ENCODE measurements around the gene OLIG3. TPM values are rescaled to one million over a fixed set of nuclear protein-coding genes. Genes with fewer than 3 reads are reported as not detected.
A peak's percentile ranks its signal among the peaks of the same experiment; 100 is the strongest.

Gene OLIG3
- total RNA-seq, 2 experiments from 2014 or later: not detected

DNA sequence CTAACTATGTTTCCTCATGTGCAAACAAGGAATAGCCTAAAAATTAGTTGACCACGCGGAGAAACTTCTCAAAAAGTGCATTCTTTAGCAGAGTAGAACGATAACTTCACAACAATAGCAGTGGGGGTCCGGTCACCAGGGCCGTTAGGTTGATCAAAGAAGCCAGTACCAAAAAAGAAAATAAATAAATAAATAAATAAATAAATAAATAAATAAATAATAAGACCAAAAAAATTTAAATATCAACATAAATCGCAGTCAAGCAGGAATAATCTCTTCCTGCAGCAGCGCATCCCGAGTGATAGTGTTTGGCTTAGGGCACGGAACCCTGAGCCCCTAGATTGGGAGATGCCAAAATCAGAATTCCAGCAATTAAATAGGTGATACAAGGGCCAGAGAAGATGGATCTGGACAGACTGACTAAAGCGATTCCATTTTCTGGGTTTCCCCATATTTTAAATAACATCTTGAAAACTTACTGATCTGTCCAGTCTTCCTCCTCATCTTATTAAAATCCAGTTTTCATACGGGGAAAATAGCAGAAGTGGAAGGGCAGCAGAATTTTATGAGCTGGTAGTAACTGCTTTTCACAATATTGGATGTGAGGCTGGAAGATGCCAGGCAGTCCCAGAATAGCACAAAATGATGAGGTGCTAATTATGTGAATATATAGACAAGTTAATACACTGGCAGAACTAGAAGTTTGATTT is 4.4 kb upstream of the OLIG3 start:
- POLR2A ChIA-PET: no interaction called here
- no peaks in the 10 kb centered on the region for H3K9me3 Mint-ChIP-seq

DNA sequence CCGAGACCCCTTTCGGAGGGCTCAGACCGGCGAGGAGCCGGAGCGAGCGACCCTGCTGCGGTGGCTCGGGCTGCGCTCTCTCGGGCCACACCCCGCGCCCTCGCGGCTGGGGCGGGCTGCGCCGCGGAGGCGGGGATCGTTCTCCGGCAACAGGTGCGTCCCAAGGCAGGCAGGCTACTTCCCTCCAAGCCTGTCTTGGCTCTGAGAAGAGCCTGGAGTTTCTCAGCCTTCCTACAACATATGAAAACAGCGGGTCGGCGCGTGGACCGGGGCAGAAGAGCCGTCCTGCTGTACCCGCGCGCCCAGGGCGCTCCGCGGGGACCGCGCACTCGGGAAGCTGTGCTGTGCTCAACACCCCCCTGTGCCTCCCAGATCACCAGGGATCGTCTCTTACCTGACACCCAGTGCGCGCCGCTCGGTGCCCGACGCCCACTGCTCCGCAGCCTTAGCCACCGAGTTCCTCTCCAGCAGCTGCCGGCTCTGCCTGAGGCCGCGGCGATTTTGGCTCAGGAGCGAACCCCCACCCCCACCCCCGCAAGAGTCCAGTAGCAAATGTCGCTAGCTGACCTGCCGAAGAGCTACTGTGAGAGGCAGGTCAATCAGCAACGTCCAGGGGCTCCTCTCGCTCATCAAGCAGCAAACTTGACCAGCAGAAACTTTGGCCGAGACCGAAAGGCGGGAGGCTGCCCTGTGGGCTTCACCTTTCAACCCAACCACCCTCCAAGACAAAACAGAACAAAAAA is 3.7 kb upstream of the OLIG3 start:
- DNase-seq (peak in 3 of 14 experiments; percentile 37 to 41 (median 41)), ATAC-seq (ENCODE audit: poor library complexity) (peak; percentile 50)
- Mint-ChIP-seq H3K4me1 (ENCODE audit: low read depth) (peaks cover 39% of the 10 kb centered on the region), H3K27ac (no peak overlapping the region), H3K9me3 (no peaks in the 10 kb centered on the region), H3K36me3 (ENCODE audit: low read depth) (no peaks in the 10 kb centered on the region), H3K27me3 (peaks cover 88% of the 10 kb centered on the region), H3K4me3 (no peak overlapping the region)
- H3K36me3 ChIP-seq (ENCODE audit: insufficient read depth, low read length): no peaks in the 10 kb centered on the region
- no peak overlapping the region for H3K27ac ChIP-seq (ENCODE audit: low read depth in 1 of 2, low read length in 2 of 2)
- intact Hi-C loops (cut with DNase I, micrococcal nuclease): loop anchor here in 1 of 2 experiments (10.0 kb wide), 1 partner anchor 87 kb away; no protein-coding TSS in a partner anchor
- POLR2A ChIA-PET: interaction anchor here (1.0 kb wide), 1 partner anchor 38 kb away, joined by 3 read pairs; no protein-coding TSS in a partner anchor
- peaks cover 59 to 80% of the 10 kb centered on the region in 2 experiments for H3K27me3 ChIP-seq (ENCODE audit: control insufficient read depth in 1 of 2, insufficient read depth in 2 of 2, low read length in 2 of 2)
- TF ChIP-seq, protein P1, sequence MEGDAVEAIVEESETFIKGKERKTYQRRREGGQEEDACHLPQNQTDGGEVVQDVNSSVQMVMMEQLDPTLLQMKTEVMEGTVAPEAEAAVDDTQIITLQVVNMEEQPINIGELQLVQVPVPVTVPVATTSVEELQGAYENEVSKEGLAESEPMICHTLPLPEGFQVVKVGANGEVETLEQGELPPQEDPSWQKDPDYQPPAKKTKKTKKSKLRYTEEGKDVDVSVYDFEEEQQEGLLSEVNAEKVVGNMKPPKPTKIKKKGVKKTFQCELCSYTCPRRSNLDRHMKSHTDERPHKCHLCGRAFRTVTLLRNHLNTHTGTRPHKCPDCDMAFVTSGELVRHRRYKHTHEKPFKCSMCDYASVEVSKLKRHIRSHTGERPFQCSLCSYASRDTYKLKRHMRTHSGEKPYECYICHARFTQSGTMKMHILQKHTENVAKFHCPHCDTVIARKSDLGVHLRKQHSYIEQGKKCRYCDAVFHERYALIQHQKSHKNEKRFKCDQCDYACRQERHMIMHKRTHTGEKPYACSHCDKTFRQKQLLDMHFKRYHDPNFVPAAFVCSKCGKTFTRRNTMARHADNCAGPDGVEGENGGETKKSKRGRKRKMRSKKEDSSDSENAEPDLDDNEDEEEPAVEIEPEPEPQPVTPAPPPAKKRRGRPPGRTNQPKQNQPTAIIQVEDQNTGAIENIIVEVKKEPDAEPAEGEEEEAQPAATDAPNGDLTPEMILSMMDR (IDR thresholded peaks at IDR 0.05): no peak
- peak overlapping the region; percentile 20 for H3K4me3 ChIP-seq (ENCODE audit: low read length)
- CTCF ChIA-PET: no interaction called here
- H3K4me1 ChIP-seq (ENCODE audit: insufficient read depth, low read length): peaks cover 55% of the 10 kb centered on the region
- H3K9me3 ChIP-seq (ENCODE audit: control insufficient read depth in 1 of 2, insufficient read depth in 1 of 2, low read length in 2 of 2): peaks cover 0 to 51% of the 10 kb centered on the region in 2 experiments

More for the DNA sequence above, 4.4 kb upstream of the OLIG3 start:
- Histone ChIP-seq H3K36me3 (ENCODE audit: insufficient read depth, low read length) (no peaks in the 10 kb centered on the region), H3K4me3 (ENCODE audit: low read length) (no peak overlapping the region), H3K27me3 (ENCODE audit: control insufficient read depth in 1 of 2, insufficient read depth in 2 of 2, low read length in 2 of 2) (peaks cover 54 to 80% of the 10 kb centered on the region in 2 experiments), H3K27ac (ENCODE audit: low read depth in 1 of 2, low read length in 2 of 2) (no peak overlapping the region), H3K9me3 (ENCODE audit: control insufficient read depth in 1 of 2, insufficient read depth in 1 of 2, low read length in 2 of 2) (peaks cover 0 to 44% of the 10 kb centered on the region in 2 experiments), H3K4me1 (ENCODE audit: insufficient read depth, low read length) (peaks cover 47% of the 10 kb centered on the region)
- Mint-ChIP-seq H3K4me3 (no peak overlapping the region), H3K27ac (no peak overlapping the region), H3K36me3 (ENCODE audit: low read depth) (no peaks in the 10 kb centered on the region), H3K27me3 (peaks cover 88% of the 10 kb centered on the region), H3K4me1 (ENCODE audit: low read depth) (peaks cover 36% of the 10 kb centered on the region)
- no peak for ATAC-seq (ENCODE audit: poor library complexity)
- no peak for DNase-seq
- intact Hi-C loops (cut with DNase I, micrococcal nuclease): loop anchor here in 1 of 2 experiments (10.0 kb wide), 1 partner anchor 86 kb away; no protein-coding TSS in a partner anchor
- CTCF ChIA-PET: no interaction called here
- TF ChIP-seq, protein P1 (IDR thresholded peaks at IDR 0.05): no peak

DNA sequence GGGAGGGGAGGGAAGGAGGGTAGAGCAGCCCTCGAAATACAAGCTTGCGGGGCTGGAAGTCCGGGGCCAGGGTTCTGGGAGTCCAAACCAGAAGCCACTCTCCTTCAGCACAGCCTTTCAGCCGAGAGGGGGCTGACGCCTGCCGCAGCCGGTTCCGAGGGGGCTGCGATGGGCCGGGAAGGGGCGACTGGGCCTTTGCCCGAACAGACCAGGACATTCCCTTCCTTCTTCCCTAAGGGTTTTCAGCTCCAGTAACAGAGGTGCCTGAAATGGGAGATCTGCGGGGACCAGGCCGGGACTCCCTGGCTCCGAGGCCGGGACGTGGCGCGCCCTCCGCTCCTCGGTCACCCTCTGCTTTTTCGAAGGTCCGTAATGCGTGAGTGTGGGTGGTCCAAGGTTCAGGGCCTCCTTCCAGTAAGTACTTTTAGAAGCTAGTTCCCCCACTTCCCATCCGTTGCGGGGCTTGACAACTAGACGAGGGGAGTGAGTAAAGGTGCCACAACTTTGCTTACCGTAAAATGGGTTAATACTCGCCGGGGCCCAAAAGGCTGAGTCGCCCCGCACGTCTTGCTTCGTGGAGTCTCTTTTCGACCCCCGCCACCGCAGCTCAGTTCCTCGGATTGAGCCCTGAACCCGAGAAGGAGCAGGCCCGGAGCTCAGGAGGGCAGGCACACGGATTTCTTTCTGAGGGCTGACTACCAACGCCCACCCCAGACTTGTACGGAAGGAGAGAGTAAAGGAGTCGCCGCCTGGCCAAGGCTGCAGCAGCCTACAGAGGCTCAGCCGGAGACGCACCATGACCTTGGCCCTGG is 2.9 kb upstream of the OLIG3 start:
- Histone ChIP-seq H3K4me3 (ENCODE audit: low read length) (peak overlapping the region; percentile 20), H3K36me3 (ENCODE audit: insufficient read depth, low read length) (no peaks in the 10 kb centered on the region), H3K27me3 (ENCODE audit: control insufficient read depth in 1 of 2, insufficient read depth in 2 of 2, low read length in 2 of 2) (peaks cover 66 to 88% of the 10 kb centered on the region in 2 experiments), H3K4me1 (ENCODE audit: insufficient read depth, low read length) (peaks cover 61% of the 10 kb centered on the region), H3K9me3 (ENCODE audit: control insufficient read depth in 1 of 2, insufficient read depth in 1 of 2, low read length in 2 of 2) (peaks cover 0 to 51% of the 10 kb centered on the region in 2 experiments), H3K27ac (ENCODE audit: low read depth in 1 of 2, low read length in 2 of 2) (no peak overlapping the region)
- Mint-ChIP-seq H3K4me1 (ENCODE audit: low read depth) (peaks cover 47% of the 10 kb centered on the region), H3K9me3 (no peaks in the 10 kb centered on the region), H3K36me3 (ENCODE audit: low read depth) (no peaks in the 10 kb centered on the region), H3K27me3 (peaks cover 91% of the 10 kb centered on the region), H3K4me3 (peak overlapping the region; percentile 58), H3K27ac (no peak overlapping the region)
- TF ChIP-seq, protein P1 (IDR thresholded peaks at IDR 0.05): no peak
- POLR2A ChIA-PET: interaction anchor here (1.0 to 1.2 kb wide), 3 partner anchors 8 to 39 kb away, joined by 3 to 4 read pairs (median 3); no protein-coding TSS in a partner anchor
- CTCF ChIA-PET: no interaction called here
- ATAC-seq (ENCODE audit: poor library complexity): no peak
- peak in 3 of 14 experiments; percentile 10 to 33 (median 11) for DNase-seq
- intact Hi-C loops (cut with DNase I, micrococcal nuclease): loop anchor here in 1 of 2 experiments (10.0 kb wide), 1 partner anchor 88 kb away; no protein-coding TSS in a partner anchor

Data from CD4-positive, alpha-beta T cell (primary cell).